Measurements from ENCODE around the gene GRK5.

GRK5 gene

DNA sequence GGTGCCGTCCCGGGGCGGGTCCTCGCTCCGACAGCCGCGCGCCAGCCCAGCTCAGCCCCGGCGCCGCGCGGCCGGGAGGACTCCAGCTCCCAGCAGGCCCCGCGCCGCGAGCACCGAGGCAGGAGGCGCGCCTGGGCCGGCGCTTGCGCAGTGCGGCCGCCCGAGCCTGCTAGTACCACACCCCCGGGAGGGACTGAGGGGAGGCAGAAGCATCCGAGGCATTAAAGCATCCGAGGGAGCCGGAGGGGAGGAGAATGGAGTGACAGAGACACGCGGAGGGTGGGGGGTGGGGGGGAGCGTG is at the start of gene GRK5:
Gene GRK5 (plus strand): TSS at position 206 of the 301 bp plus-strand sequence. CDS start 347 bp downstream, outside the sequence.
- DNase-seq (ENCODE audit: low spot score): peak; percentile 98
- peak within 1 kb of the TSS; percentile 91 for H3K27ac ChIP-seq
- ChIA-PET POLR2A (ENCODE audit: low non-redundant PET) (interaction anchor here (0.9 to 1.0 kb wide), 3 partner anchors 64 to 211 kb away, joined by 3 to 4 read pairs (median 3); no protein-coding TSS in a partner anchor), CTCF (interaction anchor here (0.7 to 2.1 kb wide), 13 partner anchors 9 to 386 kb away, joined by 3 to 27 read pairs (median 6); no protein-coding TSS in a partner anchor)
- TF ChIP-seq, protein P1, sequence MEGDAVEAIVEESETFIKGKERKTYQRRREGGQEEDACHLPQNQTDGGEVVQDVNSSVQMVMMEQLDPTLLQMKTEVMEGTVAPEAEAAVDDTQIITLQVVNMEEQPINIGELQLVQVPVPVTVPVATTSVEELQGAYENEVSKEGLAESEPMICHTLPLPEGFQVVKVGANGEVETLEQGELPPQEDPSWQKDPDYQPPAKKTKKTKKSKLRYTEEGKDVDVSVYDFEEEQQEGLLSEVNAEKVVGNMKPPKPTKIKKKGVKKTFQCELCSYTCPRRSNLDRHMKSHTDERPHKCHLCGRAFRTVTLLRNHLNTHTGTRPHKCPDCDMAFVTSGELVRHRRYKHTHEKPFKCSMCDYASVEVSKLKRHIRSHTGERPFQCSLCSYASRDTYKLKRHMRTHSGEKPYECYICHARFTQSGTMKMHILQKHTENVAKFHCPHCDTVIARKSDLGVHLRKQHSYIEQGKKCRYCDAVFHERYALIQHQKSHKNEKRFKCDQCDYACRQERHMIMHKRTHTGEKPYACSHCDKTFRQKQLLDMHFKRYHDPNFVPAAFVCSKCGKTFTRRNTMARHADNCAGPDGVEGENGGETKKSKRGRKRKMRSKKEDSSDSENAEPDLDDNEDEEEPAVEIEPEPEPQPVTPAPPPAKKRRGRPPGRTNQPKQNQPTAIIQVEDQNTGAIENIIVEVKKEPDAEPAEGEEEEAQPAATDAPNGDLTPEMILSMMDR (conservative IDR thresholded peaks at IDR 0.05; ENCODE audit: low read depth): no peak

DNA sequence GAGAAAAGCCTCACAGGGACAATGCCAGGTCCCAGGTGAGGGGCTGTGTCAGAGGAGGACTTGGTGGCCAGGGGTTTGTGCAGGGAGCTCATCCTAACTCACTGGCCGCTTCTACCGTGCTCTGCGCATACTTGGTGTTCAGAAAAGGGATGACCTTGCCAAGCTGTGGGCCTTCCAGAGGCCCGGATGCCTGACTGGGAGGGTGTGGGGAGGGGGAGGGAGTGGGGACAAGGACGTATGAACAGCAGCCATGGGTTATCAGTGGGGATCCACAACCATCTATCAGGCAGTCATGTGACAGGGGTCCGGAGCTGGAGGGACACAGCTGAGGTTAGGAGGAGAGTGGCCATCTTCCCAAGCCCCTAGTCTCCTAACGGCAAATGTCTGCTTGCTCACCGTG is 48.0 kb upstream of the GRK5 start:
- TF ChIP-seq, protein P1 (conservative IDR thresholded peaks at IDR 0.05; ENCODE audit: low read depth): no peak
- H3K27ac ChIP-seq: no peak overlapping the region
- ChIA-PET POLR2A (ENCODE audit: low non-redundant PET) (no interaction called here), CTCF (interaction anchor here (0.6 to 1.0 kb wide), 3 partner anchors 29 to 50 kb away, joined by 3 to 4 read pairs (median 3); no protein-coding TSS in a partner anchor)
- DNase-seq (ENCODE audit: low spot score): no peak

DNA sequence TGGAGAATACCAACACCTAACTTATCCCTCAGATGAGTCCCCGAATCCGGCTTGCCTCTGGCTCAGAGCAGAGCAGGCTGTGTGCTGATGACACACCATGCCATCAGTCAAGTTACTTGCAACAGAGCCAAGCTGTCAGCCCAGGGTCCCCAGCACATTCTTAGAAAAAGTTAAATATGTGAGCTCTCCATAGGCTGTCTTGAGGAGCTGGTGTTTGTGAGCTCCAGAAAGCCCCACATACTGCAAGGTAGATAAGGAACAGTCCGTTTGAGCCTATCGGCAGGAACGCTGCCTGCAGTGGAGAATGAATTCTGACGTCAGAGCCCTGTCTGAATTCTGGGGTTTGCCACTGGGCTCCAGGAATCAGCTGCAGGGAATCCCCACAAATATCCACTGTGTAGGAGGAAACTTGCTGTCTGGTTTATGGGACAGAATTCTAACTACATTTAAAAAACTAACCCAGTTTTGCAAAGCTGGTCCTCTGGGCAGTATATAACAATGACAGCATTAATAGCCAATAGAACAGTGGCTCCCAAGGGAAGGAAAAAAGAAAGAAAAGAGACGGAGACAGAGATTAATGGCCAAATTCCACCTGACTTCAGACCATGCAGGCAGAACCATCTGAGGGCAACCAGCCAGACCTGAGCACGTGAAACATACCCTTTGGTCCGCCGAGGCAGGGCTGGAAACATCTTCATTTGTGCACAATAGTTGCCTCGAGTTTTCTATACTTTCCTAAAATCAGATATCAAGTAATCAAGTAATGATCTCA is 45.5 kb upstream of the GRK5 start:
- peak overlapping the region; percentile 28; the same call in 1 of the 2 replicates for H3K27ac ChIP-seq
- CTCF ChIA-PET: no interaction called here
- TF ChIP-seq, protein P1 (conservative IDR thresholded peaks at IDR 0.05; ENCODE audit: low read depth): no peak
- DNase-seq (ENCODE audit: low spot score): no peak
- POLR2A ChIA-PET (ENCODE audit: low non-redundant PET): interaction anchor here (0.6 kb wide), 1 partner anchor 86 kb away, joined by 4 read pairs; no protein-coding TSS in a partner anchor

DNA sequence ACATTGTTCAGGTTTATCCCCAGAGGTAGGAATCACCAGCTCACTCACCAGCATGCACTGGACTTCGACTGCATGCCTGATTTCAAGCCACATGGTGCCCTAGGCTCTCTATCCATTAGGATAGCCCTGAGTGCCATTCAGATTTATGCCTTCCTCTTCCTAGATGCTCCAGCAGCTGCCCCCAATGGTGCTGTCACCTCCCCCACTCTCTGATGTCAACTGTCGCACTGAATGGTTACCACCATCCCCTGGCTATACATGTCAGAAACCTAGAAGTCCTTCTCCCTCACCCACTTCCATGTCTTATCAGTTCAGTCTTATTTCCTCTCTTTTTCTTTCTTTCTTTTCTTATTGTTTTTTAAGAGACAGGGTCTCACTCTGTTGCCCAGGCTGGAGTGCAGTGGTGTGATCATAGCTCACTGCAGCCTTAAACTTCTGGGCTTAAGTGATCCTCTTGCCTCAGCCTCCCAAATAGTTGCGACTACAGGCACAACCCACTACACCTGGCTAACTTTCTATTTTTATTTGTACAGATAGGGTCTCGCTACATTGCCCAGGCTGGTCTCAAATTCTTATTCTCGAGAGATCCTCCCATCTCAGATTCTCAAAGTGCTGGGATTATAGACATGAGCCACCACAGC is 44.8 kb upstream of the GRK5 start:
- TF ChIP-seq, protein P1 (conservative IDR thresholded peaks at IDR 0.05; ENCODE audit: low read depth): no peak
- DNase-seq (ENCODE audit: low spot score): no peak
- H3K27ac ChIP-seq: no peak overlapping the region
- POLR2A ChIA-PET (ENCODE audit: low non-redundant PET): no interaction called here
- CTCF ChIA-PET: no interaction called here

DNA sequence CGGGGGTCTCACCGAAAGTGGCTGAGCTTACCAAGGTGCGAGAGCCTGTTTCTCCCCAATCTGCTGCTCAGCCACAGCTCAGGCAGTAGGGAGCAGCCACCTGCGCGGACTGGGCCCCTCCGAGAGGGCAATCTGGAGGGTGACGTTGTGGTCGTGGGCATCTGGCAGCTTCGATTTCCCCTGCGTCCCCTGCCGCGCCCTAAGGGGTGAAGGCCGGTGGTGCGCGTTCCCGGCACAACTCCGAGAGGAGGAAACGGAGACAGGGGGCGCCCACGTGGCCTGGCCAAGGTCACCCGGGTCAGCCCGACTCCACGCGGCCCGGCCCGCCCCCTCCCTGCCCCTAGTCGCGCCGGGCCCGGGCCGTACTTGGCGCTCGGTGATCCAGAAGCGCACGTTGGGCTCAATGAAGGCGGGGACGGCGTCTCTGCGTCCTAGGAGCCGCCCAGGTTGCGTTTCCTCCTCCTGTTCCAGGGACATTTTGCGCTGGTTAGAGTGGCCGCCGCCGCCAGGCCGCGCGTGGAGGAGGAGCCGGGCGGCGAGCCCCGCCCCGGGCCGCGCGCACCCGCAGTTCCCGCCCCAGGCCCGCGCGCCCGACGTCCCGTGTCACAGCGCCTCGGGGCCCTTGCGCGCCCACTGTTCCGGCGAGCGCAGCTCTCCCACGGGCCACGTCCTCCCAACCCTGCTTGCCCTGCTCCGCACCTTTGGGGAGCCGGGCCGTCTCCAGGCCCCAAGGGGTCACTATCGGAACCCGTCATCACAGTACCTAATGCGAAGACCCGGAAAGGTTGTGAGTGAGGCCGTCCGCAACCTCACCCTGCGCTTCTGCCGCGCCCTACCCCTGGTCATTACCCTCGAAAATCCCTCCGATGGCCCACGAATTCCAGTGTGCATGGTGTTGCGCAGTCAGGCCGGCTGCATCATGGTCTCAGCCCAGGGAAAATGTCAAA is 41.9 kb upstream of the GRK5 start, which contains the start of gene SFXN4:
Gene SFXN4 (minus strand): TSS at position 544 of the 947 bp plus-strand sequence. CDS start 67 bp downstream, at position 477.
- ChIA-PET CTCF (interaction anchor here (0.5 to 0.7 kb wide), 2 partner anchors 41 to 266 kb away, joined by 3 to 4 read pairs; no protein-coding TSS in a partner anchor), POLR2A (ENCODE audit: low non-redundant PET) (interaction anchor here (0.6 to 1.6 kb wide), 2 partner anchors 11 to 64 kb away, joined by 4 to 5 read pairs; no protein-coding TSS in a partner anchor)
- TF ChIP-seq, protein P1 (conservative IDR thresholded peaks at IDR 0.05; ENCODE audit: low read depth): no peak
- DNase-seq (ENCODE audit: low spot score): peak; percentile 73
- H3K27ac ChIP-seq: peak within 1 kb of the TSS; percentile 82
